Keratinocyte (primary cell): ENCODE measurements around the gene MTCL1. TPM values are rescaled to one million over a fixed set of nuclear protein-coding genes. Genes with fewer than 3 reads are reported as not detected.

Experiments
- DNase-seq: peaks from one replicate; pipeline ENCODE4 v3.0.0-alpha.2; 2011; ENCODE audit warnings: low read depth, missing footprints, low spot score
- FAIRE-seq: peaks from 2 replicates; lab custom pipeline; 2011; peaks lifted over from hg19 to GRCh38; lab: Jason Lieb, UNC
- H2AFZ ChIP-seq: 2 replicates; pipeline ENCODE4 v1.6.0; 2012; ENCODE audit warnings: low read length, control low read depth, inconsistent platforms; ENCODE audit not compliant: control insufficient read depth
- H3K27ac ChIP-seq: 2 replicates; pipeline ENCODE4 v1.5.1; 2011; ENCODE audit warnings: low read length; ENCODE audit not compliant: control insufficient read depth, insufficient read depth
- H3K27me3 ChIP-seq: 3 replicates; pipeline ENCODE4 v1.6.0; 2011; ENCODE audit warnings: low read length; ENCODE audit not compliant: control insufficient read depth, insufficient read depth; ENCODE audit errors: extremely low read depth
- H3K36me3 ChIP-seq, 2 experiments: 2 replicates in 1 of 2; 3 replicates in 1 of 2; pipeline ENCODE4 v1.5.1; 2011; ENCODE audit warnings: low read length in 2 of 2, mild to moderate bottlenecking in 1 of 2; ENCODE audit not compliant: control insufficient read depth in 2 of 2, insufficient read depth in 2 of 2; ENCODE audit errors: extremely low read depth in 1 of 2
- H3K4me1 ChIP-seq: 3 replicates; pipeline ENCODE4 v1.5.1; 2011; ENCODE audit warnings: low read length; ENCODE audit not compliant: control insufficient read depth, insufficient read depth; ENCODE audit errors: extremely low read depth
- H3K4me2 ChIP-seq: 3 replicates; pipeline ENCODE4 v1.6.0; 2011; ENCODE audit warnings: low read depth, low read length; ENCODE audit not compliant: control insufficient read depth, insufficient read depth; ENCODE audit errors: extremely low read depth
- H3K4me3 ChIP-seq, 3 experiments: fragments of 200-600 bp in 1 of 3; sonication (generic) in 1 of 3; 2 replicates in 2 of 3; 3 replicates in 1 of 3; pipeline ENCODE4 v1.5.1; 2011 to 2016; ENCODE audit warnings: low read length in 3 of 3, mild to moderate bottlenecking in 3 of 3, control low read depth in 2 of 3, inconsistent platforms in 1 of 3, low read depth in 1 of 3, mixed read lengths in 1 of 3, mixed run types in 1 of 3, moderate library complexity in 1 of 3; ENCODE audit not compliant: control insufficient read depth in 2 of 3, insufficient read depth in 2 of 3; ENCODE audit errors: extremely low read depth in 1 of 3
- H3K79me2 ChIP-seq: 2 replicates; pipeline ENCODE4 v1.6.0; 2012; ENCODE audit warnings: low read length; ENCODE audit not compliant: control insufficient read depth, insufficient read depth
- H3K9ac ChIP-seq: 3 replicates; pipeline ENCODE4 v1.6.0; 2011; ENCODE audit warnings: low read length; ENCODE audit not compliant: control insufficient read depth, insufficient read depth; ENCODE audit errors: extremely low read depth
- H3K9me1 ChIP-seq: 3 replicates; pipeline ENCODE4 v1.6.0; 2011; ENCODE audit warnings: low read length; ENCODE audit not compliant: control insufficient read depth, insufficient read depth; ENCODE audit errors: extremely low read depth
- H3K9me3 ChIP-seq: 2 replicates; pipeline ENCODE4 v1.5.1; 2012; ENCODE audit warnings: low read depth, low read length; ENCODE audit not compliant: control insufficient read depth
- H4K20me1 ChIP-seq: 3 replicates; pipeline ENCODE4 v1.6.0; 2011; ENCODE audit warnings: low read length; ENCODE audit not compliant: control insufficient read depth, insufficient read depth; ENCODE audit errors: extremely low read depth
- EZH2 ChIP-seq: IDR thresholded peaks from one replicate; pipeline ENCODE4 v1.6.1; 2012; ENCODE audit warnings: inconsistent platforms, mild to moderate bottlenecking, low read length, moderate library complexity
- dilution Hi-C: fragments of 300-500 bp; cut with MboI; formaldehyde crosslinking; loops from one replicate; pipeline ENCODE4 v1.7.0; 2020; ENCODE audit warnings: low sequenced_read_pairs; ENCODE audit not compliant: extremely low pct_ligation_motif_present
- polyA plus RNA-seq, 5 experiments: library from polyadenylated mRNA; depleted of rRNA in 3 of 5; stranded (reverse) in 3 of 5; stranded (forward) in 1 of 5; unstranded in 1 of 5; fragments of >200 nt; gene quantifications; 1 replicate in 1 of 5; 2 replicates in 3 of 5; 3 replicates in 1 of 5; pipeline versions ENCODE4 v1.2.1 to v1.2.3, GENCODE V29; 2011 to 2012; ENCODE audit warnings: missing spikeins in 2 of 5, low read depth in 1 of 5, low replicate concordance in 1 of 5
- TF ChIP-seq, protein P1 (sequence below), 3 experiments: IDR thresholded peaks in 1 of 3; conservative IDR thresholded peaks in 1 of 3; optimal IDR thresholded peaks in 1 of 3; 2 replicates in 2 of 3; 3 replicates in 1 of 3; pipeline versions ENCODE3 to v1.5.1; 2011; ENCODE audit warnings: low read length in 3 of 3, mild to moderate bottlenecking in 3 of 3, moderate library complexity in 2 of 3, control low read depth in 1 of 3, inconsistent platforms in 1 of 3; ENCODE audit not compliant: insufficient read depth in 2 of 3; ENCODE audit errors: extremely low read depth in 1 of 3

The MTCL1 gene
- polyA plus RNA-seq, 1 donor (not counting 4 experiments of a cell fraction or from before 2014, with no cell fraction given) = 15.4 TPM

DNA sequence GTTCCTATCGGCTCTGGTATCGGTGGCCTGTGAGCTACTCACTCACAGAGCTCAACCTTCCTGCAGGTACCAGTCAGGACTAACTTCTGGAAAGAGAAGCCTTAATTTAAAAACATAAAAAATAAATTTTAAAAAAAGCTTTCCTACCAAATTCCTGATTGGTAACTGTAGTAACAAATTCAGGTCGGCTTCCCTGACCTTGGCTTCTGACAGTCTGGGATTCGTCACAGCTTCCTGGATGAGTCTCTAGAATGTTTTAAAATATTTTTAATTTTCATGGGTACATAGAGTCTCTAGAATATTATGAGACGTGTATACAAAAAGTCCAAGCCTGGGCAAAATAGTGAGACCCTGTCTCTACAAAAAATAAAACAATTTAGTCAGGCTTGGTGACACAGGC lies 45.0 kb upstream of the MTCL1 start:
- no peak for FAIRE-seq
- H3K9me3 ChIP-seq = no peaks in the 10 kb centered on the region
- dilution Hi-C loops = no loop called here
- H3K27ac ChIP-seq = no peak overlapping the region
- no peak overlapping the region for H3K4me3 ChIP-seq
- H3K36me3 ChIP-seq = no peaks in the 10 kb centered on the region
- TF ChIP-seq, protein P1, sequence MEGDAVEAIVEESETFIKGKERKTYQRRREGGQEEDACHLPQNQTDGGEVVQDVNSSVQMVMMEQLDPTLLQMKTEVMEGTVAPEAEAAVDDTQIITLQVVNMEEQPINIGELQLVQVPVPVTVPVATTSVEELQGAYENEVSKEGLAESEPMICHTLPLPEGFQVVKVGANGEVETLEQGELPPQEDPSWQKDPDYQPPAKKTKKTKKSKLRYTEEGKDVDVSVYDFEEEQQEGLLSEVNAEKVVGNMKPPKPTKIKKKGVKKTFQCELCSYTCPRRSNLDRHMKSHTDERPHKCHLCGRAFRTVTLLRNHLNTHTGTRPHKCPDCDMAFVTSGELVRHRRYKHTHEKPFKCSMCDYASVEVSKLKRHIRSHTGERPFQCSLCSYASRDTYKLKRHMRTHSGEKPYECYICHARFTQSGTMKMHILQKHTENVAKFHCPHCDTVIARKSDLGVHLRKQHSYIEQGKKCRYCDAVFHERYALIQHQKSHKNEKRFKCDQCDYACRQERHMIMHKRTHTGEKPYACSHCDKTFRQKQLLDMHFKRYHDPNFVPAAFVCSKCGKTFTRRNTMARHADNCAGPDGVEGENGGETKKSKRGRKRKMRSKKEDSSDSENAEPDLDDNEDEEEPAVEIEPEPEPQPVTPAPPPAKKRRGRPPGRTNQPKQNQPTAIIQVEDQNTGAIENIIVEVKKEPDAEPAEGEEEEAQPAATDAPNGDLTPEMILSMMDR (optimal IDR thresholded peaks at IDR 0.05 in 1 of 3, IDR thresholded peaks at IDR 0.05 in 1 of 3, conservative IDR thresholded peaks at IDR 0.05 in 1 of 3; ENCODE audit: extremely low read depth in 1 of 3, insufficient read depth in 2 of 3, low read length in 3 of 3) = no peak
- TF ChIP-seq EZH2 = no peak
- H4K20me1 ChIP-seq = no peaks in the 10 kb centered on the region
- no peaks in the 10 kb centered on the region for H3K9me1 ChIP-seq
- H3K4me2 ChIP-seq = no peak overlapping the region
- peaks cover 15% of the 10 kb centered on the region for H3K4me1 ChIP-seq
- no peak overlapping the region for H3K9ac ChIP-seq
- no peak overlapping the region for H2AFZ ChIP-seq
- no peaks in the 10 kb centered on the region for H3K27me3 ChIP-seq
- DNase-seq = no peak
- H3K79me2 ChIP-seq = no peaks in the 10 kb centered on the region

DNA sequence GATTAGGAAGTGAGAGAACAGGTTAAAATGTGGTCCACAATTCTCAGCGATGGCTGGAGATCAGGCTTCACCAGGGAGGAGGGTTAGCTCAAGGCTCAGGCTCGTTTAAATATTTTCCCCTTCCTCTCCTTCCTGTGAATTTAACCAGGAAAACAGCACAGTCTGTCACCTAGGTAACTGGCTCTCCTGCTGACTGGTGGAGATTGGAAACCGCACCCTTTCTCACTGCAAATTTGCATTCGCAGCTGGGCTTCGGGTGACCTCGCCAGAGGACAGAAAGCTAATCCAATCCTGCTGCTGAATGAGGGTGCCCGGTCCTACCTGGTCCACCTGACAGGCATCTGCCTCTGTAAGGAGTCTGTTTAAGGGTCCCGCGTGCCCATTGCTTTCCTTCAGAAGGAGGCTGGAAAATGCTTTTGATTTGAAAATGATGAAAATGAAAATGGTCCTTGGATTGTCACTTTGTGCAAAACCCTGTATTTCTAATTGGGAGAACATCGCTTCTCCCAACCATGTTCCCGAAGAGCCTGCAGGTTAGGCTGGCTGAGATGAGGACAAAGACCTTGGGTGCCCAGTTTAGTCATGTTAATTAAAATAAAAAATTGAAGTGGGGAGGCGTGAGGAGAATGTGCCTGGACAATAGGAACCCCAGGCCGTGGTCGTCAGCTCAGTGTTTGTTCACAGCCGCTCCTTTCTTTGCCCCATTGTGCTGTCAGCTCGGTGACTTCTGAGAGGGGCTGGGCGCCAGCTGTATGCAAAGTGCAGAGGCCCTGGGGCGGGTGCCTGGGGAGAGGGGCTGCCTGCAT lies 43.4 kb upstream of the MTCL1 start:
- H3K9me3 ChIP-seq = no peaks in the 10 kb centered on the region
- TF ChIP-seq, protein P1 (optimal IDR thresholded peaks at IDR 0.05 in 1 of 3, IDR thresholded peaks at IDR 0.05 in 1 of 3, conservative IDR thresholded peaks at IDR 0.05 in 1 of 3; ENCODE audit: extremely low read depth in 1 of 3, insufficient read depth in 2 of 3, low read length in 3 of 3) = no peak
- TF ChIP-seq EZH2 = no peak
- no peaks in the 10 kb centered on the region for H3K27me3 ChIP-seq
- H3K36me3 ChIP-seq = no peaks in the 10 kb centered on the region
- H4K20me1 ChIP-seq = no peaks in the 10 kb centered on the region
- H3K4me3 ChIP-seq = no peak overlapping the region
- no peak overlapping the region for H3K9ac ChIP-seq
- no peak for DNase-seq
- dilution Hi-C loops = no loop called here
- no peaks in the 10 kb centered on the region for H3K79me2 ChIP-seq
- H3K27ac ChIP-seq = no peak overlapping the region
- no peaks in the 10 kb centered on the region for H3K9me1 ChIP-seq
- peak overlapping the region; percentile 60 for H3K4me2 ChIP-seq
- FAIRE-seq = peak; percentile 26
- H3K4me1 ChIP-seq = peaks cover 22% of the 10 kb centered on the region
- peak overlapping the region; percentile 25 for H2AFZ ChIP-seq
